Stimulated activated CD4-positive, alpha-beta T cell treated with anti-CD3 and anti-CD28 coated beads, Interleukin-1b, Interleukin-23, amount 100 ng/mL, for 1 hour (primary cell): ENCODE measurements around the gene FBXO10.
"Not testable (repeated sequence)": the region's sequence is repeated elsewhere in the genome, so short reads cannot be mapped to it uniquely, and the experiment has no call there.

Experiments
- DNase-seq, 2 donors: peaks; one replicate each; pipeline ENCODE4 v3.0.0-alpha.2; 2020; ENCODE audit warnings: low read depth in 2 of 2

The FBXO10 gene

DNA sequence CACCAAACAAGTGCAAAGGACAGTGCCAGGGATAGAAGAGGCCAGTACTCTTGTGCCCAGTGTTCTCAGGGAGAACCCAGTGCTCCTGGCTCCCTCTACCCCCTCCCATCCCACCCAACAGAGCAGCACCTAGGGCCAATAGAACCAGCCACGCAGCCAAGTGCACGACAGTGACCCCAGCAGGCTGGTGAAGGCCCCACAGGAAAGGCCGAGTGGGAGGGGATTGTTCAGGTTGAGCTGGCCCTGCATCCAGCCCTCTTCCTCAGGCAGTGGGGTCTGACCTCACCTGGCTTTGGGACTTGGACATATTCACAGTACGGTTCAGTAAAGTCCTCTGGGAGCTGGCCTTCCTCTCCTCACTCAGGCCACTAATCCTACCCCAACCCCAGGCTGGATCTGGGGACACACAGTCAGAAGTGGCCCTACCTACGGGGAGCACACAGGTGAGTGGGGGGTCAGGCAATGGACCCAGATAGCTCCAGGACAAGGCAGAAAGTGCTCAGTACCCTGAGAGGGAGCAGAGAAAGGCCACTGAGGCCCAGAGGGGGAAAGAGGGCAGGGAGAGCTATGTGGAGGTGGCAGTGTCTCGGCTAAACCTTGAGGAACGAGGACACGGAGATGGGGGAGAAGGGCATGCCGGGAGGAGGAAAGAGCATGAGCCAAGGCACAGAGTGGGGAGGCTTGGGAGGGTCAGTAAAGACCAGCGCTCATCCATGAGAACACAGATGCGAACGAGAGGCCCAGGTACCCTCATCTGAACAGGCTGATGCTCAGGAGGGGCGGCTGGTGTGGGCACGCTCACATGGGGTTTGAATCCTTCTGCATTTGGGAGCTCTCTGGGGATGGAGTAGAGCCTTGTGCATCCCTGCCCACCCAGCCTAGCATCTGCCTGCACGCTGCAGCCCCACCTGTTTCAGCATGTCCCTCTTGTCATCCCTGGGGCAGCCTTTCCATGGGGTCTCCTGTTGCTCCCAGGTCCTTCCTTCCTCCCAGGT lies 64.9 kb downstream of the FBXO10 start:
- DNase-seq: no peak

DNA sequence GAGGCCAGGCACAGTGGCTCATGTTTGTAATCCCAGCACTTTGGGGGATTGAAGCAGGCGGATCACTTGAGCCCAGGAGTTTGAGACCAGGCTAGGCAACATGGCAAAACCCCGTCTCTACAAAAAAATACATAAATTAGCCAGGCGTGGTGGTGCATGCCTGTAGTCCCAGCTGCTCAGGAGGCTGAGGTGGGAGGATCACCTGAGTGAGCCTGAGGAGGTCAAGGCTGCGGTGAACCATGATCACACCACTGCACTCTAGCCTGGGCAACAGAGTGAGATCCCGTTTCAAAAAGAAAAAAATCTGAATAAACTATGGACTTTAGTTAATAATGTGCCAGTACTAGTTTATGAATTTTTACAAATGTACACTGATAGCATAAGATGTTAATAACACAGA lies 66.1 kb downstream of the FBXO10 start:
- DNase-seq: not testable (repeated sequence)

DNA sequence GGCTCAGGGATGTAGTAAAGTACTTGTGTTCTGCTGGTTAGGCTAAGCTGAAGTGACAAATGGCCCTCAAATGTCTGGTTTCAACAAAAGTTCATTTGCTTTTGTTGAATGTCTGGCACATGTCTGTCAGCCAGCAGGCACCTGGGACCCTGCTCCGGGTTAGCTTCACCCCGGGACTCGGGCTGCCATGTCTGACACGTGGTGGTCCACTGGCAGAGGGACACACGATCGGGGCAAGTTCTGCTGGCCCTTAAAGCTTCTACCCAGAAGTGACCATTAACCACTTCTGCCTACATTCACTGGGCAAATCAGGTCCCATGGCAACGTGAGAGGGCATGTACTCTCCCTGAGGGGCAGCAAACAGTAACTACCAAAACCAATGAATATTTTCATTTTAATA lies 66.6 kb downstream of the FBXO10 start:
- no peak for DNase-seq

DNA sequence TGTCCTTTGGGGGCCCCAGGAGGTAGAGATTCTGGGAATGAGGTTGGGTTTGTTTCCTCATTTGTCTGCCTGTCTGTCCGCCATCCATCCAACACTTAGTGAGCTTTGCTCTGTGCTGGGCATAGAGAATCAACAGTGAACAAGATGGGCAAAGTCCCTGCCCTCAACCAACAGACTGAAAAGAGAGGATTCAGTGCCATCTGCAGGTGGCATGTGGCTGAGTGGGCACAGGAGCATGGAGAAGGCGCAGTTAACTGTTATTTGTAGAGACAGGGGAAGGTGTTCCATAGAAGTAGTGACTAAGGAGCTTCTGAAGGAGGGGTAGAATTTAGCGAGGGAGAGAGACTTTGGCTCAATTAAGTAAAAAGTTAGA lies 67.4 kb downstream of the FBXO10 start:
- no peak for DNase-seq

GRCh38 chr9:37508135-37508833 lies 67.9 kb downstream of the FBXO10 start:
- no peak for DNase-seq

- no peak for DNase-seq
Observed at GRCh38 chr9:37507566-37508134, 68.5 kb downstream of the FBXO10 start.

GRCh38 chr9:37504605-37505004 lies 71.6 kb downstream of the FBXO10 start:
- no peak for DNase-seq

GRCh38 chr9:37503736-37504135 lies 72.4 kb downstream of the FBXO10 start:
- no peak for DNase-seq

- DNase-seq: no peak
Observed at GRCh38 chr9:37501957-37502596, 74.1 kb downstream of the FBXO10 start.

- DNase-seq: no peak
Observed at GRCh38 chr9:37499297-37499696, 76.9 kb downstream of the FBXO10 start.

GRCh38 chr9:37498457-37498856 lies 77.7 kb downstream of the FBXO10 start:
- DNase-seq: no peak

DNA sequence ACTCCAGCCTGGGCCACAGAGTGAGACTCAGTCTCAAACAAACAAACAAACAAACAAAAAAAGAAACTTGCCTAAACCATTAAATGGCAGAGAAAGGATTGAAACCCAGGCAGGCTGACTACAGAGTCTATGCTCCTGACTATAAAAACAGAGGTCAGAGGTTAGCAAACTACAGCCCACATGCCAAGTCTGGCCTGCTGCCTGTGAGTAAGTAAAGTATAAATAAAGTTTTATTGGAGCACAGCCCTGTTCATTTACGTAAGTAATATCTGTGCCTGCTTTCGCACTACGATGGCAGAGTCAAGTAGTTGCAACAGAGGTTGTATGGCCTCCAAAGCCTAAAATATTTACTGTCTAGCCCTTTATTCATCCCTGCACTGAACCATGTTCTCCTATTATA lies 78.9 kb downstream of the FBXO10 start:
- DNase-seq: no peak

DNA sequence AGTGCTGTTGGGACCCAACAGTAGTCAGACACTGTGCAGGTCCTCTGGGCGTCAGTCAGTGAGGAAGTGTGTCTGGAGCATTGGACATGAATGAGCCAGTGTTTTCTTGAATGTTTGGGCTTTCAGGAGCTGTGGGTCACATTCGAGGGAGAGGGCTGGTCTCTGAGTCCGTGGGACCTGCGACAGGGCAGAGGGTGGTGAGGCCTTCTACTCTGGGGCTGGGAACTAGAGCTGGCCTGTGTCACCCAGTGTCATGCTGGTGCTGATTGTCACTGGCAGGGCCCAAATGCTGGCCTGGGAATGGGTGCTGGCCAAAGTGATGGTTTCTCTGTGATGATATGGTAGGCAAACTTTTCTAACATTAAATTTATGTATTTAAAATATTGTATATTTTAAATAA lies 80.2 kb downstream of the FBXO10 start:
- DNase-seq: no peak

- no peak for DNase-seq
Observed at GRCh38 chr9:37495571-37495970, 80.6 kb downstream of the FBXO10 start.

DNA sequence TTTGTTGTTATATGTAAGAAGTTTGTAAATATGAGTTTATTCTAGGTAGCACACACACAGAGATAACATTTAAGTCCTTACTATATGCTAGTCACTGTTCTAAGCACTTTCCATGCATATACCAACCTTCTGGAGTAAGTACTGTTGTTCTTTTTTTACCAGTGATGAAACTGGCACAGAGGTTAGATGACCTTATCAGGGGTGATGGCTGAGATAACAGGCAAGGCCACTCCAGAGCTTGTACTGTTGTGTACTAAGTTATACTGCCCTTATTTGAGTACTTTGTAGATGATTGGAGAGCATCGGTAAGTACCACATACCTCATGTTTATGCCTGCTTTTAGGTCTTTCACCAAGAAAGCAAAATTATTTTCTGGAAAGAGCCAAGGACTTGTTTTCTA lies 84.2 kb downstream of the FBXO10 start:
- no peak for DNase-seq

DNA sequence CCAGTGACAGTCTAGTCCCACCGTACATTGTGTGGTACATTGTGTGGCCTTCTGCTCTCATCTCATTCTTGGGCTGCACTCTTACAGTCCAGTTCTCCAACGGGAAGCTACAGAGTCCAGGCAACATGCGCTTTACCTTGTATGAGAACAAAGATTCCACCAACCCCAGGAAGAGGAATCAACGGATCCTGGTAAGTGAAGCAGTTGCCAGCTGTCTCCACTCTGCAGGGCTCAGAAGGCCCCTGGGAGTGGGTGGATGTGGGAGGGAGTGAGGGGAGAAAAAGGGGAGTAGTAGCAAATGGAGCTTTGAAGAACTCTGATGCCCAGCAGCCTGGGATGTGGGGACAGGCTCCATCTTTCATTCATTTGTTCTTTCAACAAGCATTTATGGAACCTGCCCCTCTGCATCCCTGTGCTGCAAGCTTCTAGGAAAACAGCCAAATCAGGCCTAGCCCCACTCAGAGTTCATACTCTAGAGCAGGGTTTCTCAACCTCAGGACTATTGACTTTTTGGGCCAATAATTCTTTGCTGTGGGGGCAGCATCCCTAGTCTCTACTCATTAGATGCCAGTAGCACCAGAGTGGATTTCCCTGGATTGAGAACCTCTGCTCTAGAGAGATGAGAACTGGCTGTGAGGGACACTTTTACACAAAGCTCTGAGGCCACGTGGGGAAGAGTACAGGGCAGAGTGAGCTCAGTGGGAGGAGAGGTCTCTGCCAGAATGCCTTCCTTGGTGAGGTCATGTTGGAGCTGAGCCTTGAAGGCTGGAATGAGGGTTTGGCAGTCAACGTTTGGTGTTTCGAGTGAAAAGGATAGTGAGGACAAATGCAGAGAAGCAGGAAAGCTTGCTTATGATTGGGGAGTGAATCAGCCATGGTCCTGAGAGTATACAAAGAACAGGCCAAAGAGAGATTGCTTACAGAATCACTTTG lies 89.3 kb downstream of the FBXO10 start:
- DNase-seq: no peak

GRCh38 chr9:37486256-37486615 lies 89.9 kb downstream of the FBXO10 start:
- DNase-seq: no peak

DNA sequence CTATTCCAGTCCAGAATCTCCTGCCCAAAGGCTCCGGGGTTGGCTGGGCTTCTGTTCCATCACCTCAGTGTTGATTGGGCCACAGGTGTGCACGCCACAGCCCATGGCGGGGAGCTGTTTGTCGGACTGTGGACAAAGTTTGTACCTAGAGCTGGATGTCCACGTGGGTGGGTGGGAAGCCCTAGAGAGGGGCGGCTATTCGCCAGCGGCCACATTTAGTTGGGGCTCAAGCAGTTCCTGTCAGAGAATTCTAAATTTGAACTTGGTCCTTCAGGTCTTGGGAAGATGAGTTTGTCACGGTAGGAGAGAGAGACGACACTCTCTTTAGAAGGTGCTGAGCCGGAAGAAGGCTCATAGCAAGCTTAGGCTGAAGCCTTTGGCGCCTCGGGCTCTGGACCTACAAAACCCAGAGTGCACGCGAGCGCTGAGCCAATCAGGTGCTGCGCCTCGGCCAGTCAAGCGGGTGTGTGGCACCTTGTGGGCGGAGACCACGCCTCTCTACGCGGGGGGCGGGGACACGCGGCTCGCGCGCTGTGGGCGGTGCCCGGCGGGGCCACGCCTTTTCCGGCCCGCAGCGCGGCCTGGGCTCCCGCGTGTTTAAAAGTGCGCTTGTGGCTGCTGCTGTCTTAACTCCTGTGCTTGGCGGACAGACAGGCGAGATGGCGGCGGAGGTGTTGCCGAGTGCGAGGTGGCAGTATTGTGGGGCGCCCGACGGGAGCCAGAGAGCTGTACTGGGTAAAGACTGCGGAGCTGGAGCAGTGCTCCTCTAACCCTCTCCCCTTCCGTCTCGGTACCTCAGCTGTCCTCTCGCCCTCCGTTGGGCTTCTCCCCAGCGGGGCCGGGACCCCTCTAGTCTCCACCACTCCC lies 90.6 kb downstream of the FBXO10 start, which contains the start of gene POLR1E:
Gene POLR1E (plus strand): TSS at position 560 of the 867 bp plus-strand sequence. CDS start 100 bp downstream, at position 660.
- peak; percentile 91 to 97 for DNase-seq

DNA sequence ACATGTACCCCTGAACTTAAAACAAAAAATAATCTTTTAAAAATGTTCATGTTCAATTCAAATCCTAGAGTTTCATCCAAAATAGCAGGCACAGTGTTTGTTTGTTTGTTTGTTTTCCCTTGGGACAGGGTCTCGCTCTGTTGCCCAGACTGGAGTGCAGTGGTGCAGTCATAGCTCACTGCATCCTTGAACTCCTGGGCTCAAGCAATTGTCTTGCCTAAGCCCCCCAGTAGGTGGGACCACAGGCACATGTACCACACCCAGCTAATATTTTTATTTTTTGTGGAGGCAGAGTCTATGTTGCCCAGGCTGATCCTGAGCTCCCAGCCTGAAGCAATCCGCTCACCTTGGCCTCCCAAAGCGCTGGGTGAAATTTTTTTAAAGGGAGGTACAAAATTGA lies 95.4 kb downstream of the FBXO10 start:
- DNase-seq: no peak
